HG03469 (cell line): Measurements from ENCODE around the gene PTCD2.
A peak's percentile ranks its signal among the peaks of the same experiment; 100 is the strongest.
"Not testable (repeated sequence)": the region's sequence is repeated elsewhere in the genome, so short reads cannot be mapped to it uniquely, and the experiment has no call there.

ENCODE experiments used
- ATAC-seq: cut with Tn5 transposase; IDR thresholded peaks from one replicate; pipeline ENCODE4 v1.9.1; 2021; ENCODE audit warnings: mild to moderate bottlenecking, moderate library complexity, moderate number of reproducible peaks; ENCODE audit not compliant: unreplicated experiment

PTCD2 gene

GRCh38 chr5:72378639-72379289 is 58.6 kb downstream of the PTCD2 start:
- ATAC-seq: no peak

- no peak for ATAC-seq
Observed at GRCh38 chr5:72379936-72380335, 59.8 kb downstream of the PTCD2 start.

GRCh38 chr5:72380492-72381274 is 60.5 kb downstream of the PTCD2 start:
- ATAC-seq: peak; percentile 58

GRCh38 chr5:72383280-72383679 is 63.1 kb downstream of the PTCD2 start:
- no peak for ATAC-seq

GRCh38 chr5:72383726-72384125 is 63.6 kb downstream of the PTCD2 start:
- no peak for ATAC-seq

- no peak for ATAC-seq
Observed at GRCh38 chr5:72386639-72387038, 66.5 kb downstream of the PTCD2 start.

- ATAC-seq: no peak
Observed at GRCh38 chr5:72387985-72388384, 67.8 kb downstream of the PTCD2 start.

- no peak for ATAC-seq
Observed at GRCh38 chr5:72388646-72389045, 68.5 kb downstream of the PTCD2 start.

- ATAC-seq: no peak
Observed at GRCh38 chr5:72390836-72391235, 70.7 kb downstream of the PTCD2 start.

GRCh38 chr5:72392326-72392733 is 72.2 kb downstream of the PTCD2 start:
- ATAC-seq: no peak

- no peak for ATAC-seq
Observed at GRCh38 chr5:72393052-72393451, 72.9 kb downstream of the PTCD2 start.

GRCh38 chr5:72394688-72395087 is 74.5 kb downstream of the PTCD2 start:
- ATAC-seq: no peak

- no peak for ATAC-seq
Observed at GRCh38 chr5:72397836-72398235, 77.7 kb downstream of the PTCD2 start.

GRCh38 chr5:72400950-72401349 is 80.8 kb downstream of the PTCD2 start:
- no peak for ATAC-seq

- ATAC-seq: no peak
Observed at GRCh38 chr5:72402381-72402890, 82.3 kb downstream of the PTCD2 start.

- ATAC-seq: no peak
Observed at GRCh38 chr5:72402959-72403628, 82.9 kb downstream of the PTCD2 start.

- not testable (repeated sequence) for ATAC-seq
Observed at GRCh38 chr5:72404771-72405170, 84.6 kb downstream of the PTCD2 start.

- no peak for ATAC-seq
Observed at GRCh38 chr5:72407078-72407477, 86.9 kb downstream of the PTCD2 start.

GRCh38 chr5:72407541-72407940 is 87.4 kb downstream of the PTCD2 start:
- no peak for ATAC-seq

GRCh38 chr5:72408127-72408526 is 88.0 kb downstream of the PTCD2 start:
- no peak for ATAC-seq

- no peak for ATAC-seq
Observed at GRCh38 chr5:72408603-72409002, 88.4 kb downstream of the PTCD2 start.
